GM12891 (cell line): ENCODE data around the gene COL6A2.
"Not testable (repeated sequence)": the region's sequence is repeated elsewhere in the genome, so short reads cannot be mapped to it uniquely, and the experiment has no call there.

Experiments used
- DNase-seq: peaks from one replicate; pipeline ENCODE4 v3.0.0; 2011; ENCODE audit warnings: low spot score; ENCODE audit not compliant: insufficient read length
- FAIRE-seq: peaks from 2 replicates; lab custom pipeline; 2011; peaks lifted over from hg19 to GRCh38; lab: Jason Lieb, UNC
- PAX5 ChIP-seq: IDR thresholded peaks from 2 replicates; pipeline ENCODE4 v1.6.1; 2011; ENCODE audit warnings: low read length, moderate library complexity, mild to moderate bottlenecking; ENCODE audit not compliant: insufficient read depth, severe bottlenecking
- POLR2A ChIP-seq: IDR thresholded peaks from 2 replicates; pipeline ENCODE4 v1.6.1; 2011; ENCODE audit warnings: low read depth, low read length, control low read depth
- POLR2AphosphoS5 ChIP-seq: IDR thresholded peaks from 2 replicates; pipeline ENCODE4 v1.6.1; 2011; ENCODE audit warnings: low read depth, low read length, control low read depth
- POU2F2 ChIP-seq: IDR thresholded peaks from 2 replicates; pipeline ENCODE4 v1.6.1; 2011; ENCODE audit warnings: low read depth, mild to moderate bottlenecking, control low read depth, low read length, moderate library complexity
- SPI1 ChIP-seq: IDR thresholded peaks from 2 replicates; pipeline ENCODE4 v1.6.1; 2011; ENCODE audit warnings: low read depth, low read length, control low read depth
- TAF1 ChIP-seq: IDR thresholded peaks from 2 replicates; pipeline ENCODE4 v1.6.1; 2011; ENCODE audit warnings: low read depth, low read length, control low read depth

The COL6A2 gene

DNA sequence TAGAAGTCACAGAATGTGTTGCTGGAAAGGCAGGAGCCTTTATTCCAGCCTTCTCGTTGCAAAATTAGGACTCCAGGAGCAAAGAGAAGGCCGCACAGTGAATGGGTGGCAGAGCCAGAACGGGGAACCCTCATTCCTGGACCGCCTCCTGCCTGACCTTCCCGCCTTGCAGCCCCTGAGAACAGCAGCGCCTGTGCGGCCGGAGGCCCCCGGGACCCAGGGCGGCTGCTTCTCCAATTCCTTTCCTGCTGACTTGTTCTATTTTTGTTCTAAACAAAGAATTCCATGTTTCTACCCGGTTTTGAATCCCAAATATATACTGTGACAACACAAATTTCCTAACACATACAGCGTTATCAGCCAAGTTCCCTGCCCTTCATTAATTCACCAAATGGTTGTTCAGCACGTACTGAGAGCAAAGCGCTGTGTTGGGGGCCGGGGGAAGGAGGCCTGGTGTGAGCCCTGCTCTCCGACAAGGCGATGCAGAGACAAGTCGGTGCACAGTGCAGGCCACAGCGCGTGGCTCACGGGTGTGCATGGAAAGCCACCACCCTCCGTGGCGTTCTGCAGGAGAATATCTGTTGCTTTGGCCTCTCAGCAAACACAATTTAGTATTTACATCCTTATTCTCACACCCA is 31.9 kb upstream of the COL6A2 start:
- DNase-seq (no peak), FAIRE-seq (no peak)
- no peak for TF ChIP-seq TAF1
- no peak for TF ChIP-seq SPI1
- TF ChIP-seq POLR2A, result no peak
- TF ChIP-seq PAX5, result no peak
- no peak for TF ChIP-seq POLR2AphosphoS5

DNA sequence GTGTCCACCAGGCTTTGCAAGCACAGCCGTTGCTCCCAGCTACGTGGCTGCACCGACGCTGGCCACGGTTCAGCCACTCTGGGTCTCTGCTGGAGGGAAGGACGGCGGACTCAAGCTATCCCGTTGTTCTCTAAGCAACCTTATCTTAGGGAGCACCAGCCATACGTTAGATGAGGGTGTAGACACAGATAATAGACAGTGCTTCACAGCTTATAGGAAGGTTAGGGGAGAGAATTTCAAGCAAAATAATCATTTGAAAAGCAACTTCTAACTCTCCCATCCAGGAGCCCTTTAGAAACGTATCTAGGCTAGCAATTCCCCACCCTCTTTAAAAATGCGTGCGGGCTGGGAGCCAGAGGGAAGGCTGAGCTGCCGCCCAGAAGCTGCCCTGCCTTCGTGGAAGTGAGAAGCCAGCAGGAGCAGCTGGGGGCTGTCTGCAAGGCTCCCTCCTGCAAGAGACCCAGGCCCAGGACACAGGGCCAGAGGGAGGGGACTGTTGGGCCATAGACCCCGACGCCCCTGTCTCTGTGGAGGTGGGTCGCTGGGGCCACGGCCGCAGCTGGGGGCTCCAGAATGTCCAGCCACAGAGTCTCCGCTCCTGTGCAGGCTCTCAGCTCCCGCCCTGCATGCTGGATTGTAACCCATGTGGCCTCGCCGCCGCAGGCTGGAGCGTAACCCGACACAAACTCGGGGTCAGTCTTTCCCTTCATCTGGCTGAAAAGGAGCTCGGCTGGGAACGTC is 31.2 kb upstream of the COL6A2 start:
- no peak for FAIRE-seq
- TF ChIP-seq POU2F2, result no peak
- TF ChIP-seq PAX5, result no peak
- no peak for TF ChIP-seq SPI1
- no peak for TF ChIP-seq TAF1
- DNase-seq, result no peak

DNA sequence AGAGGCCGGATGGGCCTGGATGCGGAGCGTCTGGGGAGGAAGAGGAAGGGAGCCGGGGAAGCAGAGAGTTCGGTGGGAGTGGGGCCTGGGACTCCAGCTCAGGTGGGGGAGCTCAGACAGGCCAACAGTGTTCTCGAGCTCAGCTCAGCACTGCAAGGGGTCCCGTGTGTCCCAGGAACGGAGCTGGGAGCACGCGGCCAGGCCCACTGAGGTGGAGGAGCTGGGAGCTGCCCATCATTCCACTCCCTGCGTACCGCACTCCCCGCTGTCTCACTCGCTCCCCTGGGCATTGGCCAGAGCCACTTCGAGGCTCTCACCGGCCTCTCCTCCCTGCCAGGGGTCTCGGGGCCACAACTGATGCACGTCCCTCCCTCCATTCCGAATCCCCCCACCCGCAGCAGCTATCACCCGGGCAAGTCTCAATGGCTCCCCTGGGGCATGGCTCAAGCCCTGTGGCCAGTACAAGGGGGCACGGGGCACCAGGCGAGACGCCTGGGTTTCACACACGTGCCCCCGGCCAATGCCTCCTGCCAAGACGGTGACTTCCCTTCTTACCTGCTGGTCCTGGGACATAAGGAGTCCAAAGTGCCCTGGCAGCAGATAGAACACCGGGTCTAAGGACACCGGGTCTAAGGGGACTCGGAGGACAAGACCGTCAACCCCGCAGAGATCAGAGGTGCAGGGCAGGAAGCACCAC is 30.3 kb upstream of the COL6A2 start:
- DNase-seq, result no peak
- FAIRE-seq, result no peak
- TF ChIP-seq POLR2AphosphoS5, result no peak
- TF ChIP-seq PAX5, result no peak
- no peak for TF ChIP-seq TAF1
- TF ChIP-seq SPI1, result no peak
- TF ChIP-seq POU2F2, result no peak
- no peak for TF ChIP-seq POLR2A

DNA sequence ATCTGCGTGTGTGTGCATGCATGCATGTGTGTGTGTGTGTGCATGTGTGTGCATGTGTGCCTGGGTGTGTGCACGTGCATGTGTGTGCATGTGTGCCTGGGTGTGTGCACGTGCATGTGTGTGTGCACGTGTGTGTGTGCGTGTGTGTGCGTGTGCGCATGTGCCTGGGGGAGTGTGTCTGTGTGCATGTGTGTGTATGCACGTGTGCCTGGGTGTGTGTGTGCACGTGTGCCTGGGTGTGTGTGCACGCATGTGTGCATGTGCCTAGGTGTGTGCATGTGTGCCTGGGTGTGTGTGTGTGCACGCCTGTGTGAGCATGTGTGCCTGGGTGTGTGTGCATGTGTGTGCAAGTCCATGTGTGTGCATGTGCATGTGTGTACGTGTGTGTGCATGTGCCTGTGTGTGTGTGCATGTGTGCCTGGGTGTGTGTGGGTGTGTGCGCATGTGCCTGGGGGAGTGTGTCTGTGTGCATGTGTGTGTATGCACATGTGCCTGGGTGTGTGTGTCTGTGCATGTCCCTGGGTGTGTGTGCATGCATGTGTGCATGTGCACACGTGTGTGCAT is 29.3 kb upstream of the COL6A2 start:
- FAIRE-seq, result peak; percentile 48
- TF ChIP-seq POLR2A, result no peak
- no peak for TF ChIP-seq TAF1
- TF ChIP-seq POU2F2, result no peak
- no peak for TF ChIP-seq SPI1
- no peak for TF ChIP-seq PAX5
- no peak for TF ChIP-seq POLR2AphosphoS5
- no peak for DNase-seq

DNA sequence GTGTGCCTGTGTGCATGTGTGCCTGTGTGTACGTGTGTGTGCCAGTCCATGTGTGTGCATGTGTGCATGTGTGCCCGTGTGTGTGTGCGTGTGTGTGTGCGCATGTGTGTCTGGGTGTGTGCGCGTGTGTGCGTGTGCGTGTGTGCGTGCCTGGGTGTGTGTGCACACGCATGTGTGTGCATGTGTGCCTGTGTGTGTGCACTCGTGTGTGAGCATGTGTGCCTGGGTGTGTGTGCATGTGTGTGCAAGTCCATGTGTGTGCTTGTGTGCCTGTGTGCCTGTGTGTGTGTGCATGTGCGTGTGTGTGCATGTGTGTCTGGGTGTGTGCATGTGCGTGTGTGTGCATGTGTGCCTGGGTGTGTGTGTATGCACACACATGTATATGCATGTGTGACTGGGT is 28.7 kb upstream of the COL6A2 start:
- TF ChIP-seq TAF1, result no peak
- TF ChIP-seq POLR2AphosphoS5, result no peak
- TF ChIP-seq PAX5, result no peak
- no peak for TF ChIP-seq POLR2A
- TF ChIP-seq POU2F2, result no peak
- no peak for TF ChIP-seq SPI1
- DNase-seq, result no peak
- FAIRE-seq, result no peak

DNA sequence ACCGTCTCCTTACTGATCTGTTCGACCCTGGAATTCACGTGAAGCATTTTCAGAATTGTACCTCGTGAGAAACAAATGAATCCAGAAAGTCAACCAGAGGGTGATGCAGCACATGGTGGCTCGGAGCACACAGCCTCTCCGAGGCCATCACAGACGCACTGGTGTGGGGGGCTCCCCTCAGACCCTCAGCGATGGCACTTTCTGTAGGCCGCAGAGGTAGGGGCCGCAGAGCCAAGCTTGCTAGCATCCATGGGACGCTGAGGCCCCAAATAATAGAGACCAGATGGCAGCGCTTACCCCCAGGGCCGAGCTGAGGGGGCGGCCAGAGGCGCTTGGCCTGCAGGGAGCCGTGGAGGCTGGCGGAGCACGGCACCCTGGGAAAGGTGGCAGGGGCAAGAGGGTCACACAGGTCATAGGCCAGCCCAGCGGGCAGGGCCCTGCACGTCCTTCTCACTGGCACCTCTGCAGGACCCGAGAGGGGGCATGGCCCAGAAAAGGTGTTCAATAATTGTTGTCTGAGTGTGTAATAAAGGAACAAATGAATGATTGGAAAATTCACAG is 28.1 kb upstream of the COL6A2 start:
- TF ChIP-seq POLR2AphosphoS5 (no peak), POU2F2 (no peak), TAF1 (no peak), SPI1 (no peak), POLR2A (no peak), PAX5 (no peak)
- no peak for FAIRE-seq
- no peak for DNase-seq

DNA sequence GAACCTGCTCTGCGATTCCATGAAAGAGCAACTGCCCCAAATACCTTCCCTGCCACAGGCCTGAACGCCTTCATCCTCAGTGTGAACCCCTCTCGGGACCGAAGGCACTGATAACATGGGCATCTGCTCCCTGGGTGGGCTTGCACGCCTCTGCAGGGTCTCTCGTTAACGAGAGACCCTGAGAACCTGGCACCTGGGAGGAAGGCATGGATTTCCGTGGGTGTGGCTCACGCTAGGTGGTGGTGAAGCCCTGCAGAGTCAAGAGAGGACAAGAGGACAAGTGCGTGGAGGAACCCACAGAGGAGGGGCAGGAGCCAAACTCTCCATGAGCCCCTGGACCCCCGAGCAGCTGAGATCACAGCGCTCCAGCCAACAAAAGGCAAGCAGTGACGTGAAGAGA is 26.8 kb upstream of the COL6A2 start:
- DNase-seq (no peak), FAIRE-seq (no peak)
- no peak for TF ChIP-seq PAX5
- no peak for TF ChIP-seq SPI1
- TF ChIP-seq POLR2A, result no peak
- TF ChIP-seq POU2F2, result no peak
- no peak for TF ChIP-seq POLR2AphosphoS5
- no peak for TF ChIP-seq TAF1

DNA sequence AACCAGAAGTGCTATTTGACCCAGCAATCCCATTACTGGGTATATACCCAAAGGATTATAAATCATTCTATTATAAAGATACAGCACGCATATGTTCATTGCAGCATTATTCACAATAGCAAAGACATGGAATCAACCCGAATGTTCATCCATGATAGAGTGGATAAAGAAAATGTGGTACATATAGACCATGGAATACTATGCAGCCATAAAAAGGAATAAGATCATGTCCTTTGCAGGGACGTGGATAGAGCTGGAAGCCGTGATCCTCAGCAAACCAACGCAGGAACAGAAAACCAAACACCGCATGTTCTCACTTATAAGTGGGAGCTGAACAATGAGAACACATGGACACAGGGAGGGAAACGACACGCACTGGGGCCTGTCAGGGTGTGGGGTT is 21.2 kb upstream of the COL6A2 start:
- DNase-seq, FAIRE-seq: not testable (repeated sequence)

DNA sequence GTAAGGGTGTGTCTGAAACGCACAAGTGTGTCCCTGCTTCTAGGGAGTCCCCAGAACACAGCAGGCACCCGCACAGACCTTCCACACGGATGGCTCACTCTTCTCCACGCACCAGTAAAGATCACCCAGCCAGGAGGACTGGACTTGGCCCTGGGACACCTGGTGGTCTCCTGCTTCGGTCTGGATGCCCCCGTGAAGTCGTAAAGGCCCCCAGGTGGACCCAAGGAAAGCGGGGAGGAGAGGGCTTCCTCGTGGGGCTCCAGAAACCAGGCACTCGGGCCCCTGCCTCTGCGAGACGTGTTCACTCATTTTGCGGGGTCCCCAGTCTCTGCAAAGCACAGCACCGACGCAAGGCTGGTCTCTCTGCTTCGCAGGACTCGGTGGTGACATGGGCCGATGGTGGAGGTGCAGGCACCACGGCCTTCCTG is 20.2 kb upstream of the COL6A2 start:
- DNase-seq, result no peak
- FAIRE-seq, result no peak
- TF ChIP-seq SPI1 (no peak), POU2F2 (no peak), TAF1 (no peak), POLR2A (no peak), POLR2AphosphoS5 (no peak), PAX5 (no peak)
